MCF 10A (cell line): ENCODE results near the gene PTPN4. TPM values are rescaled to one million over a fixed set of nuclear protein-coding genes. Genes with fewer than 3 reads are reported as not detected.

ENCODE experiments used
- BruUV-seq: library from RNA; stranded (reverse); fragments of 400-500 nt; replicated peaks from 2 replicates; lab custom pipeline; 2021; lab: Mats Ljungman, UMichigan
- CTCF ChIA-PET: fragments of 300-600 bp; sonication (Branson Sonifier 250); formaldehyde crosslinking; extraction: SDS; loops from one replicate; lab custom pipeline; 2021; ENCODE audit warnings: antibody characterized with exemption, inconsistent platforms; lab: Yijun Ruan, JAX
- POLR2A ChIA-PET: fragments of 300-600, 350-650 bp; sonication (Branson Sonifier 250); formaldehyde crosslinking; extraction: SDS; loops from one replicate; lab custom pipeline; 2020; ENCODE audit warnings: antibody characterized with exemption, inconsistent platforms; lab: Yijun Ruan, JAX
- DNase-seq: peaks from one replicate; pipeline ENCODE4 v3.0.0-alpha.2; 2018; ENCODE audit not compliant: unreplicated experiment
- H3K27ac Mint-ChIP-seq: one replicate; pipeline ENCODE4 v1.8.0; 2022; ENCODE audit warnings: mild to moderate bottlenecking, low read depth, mixed read lengths; ENCODE audit not compliant: unreplicated experiment
- H3K27me3 Mint-ChIP-seq: one replicate; pipeline ENCODE4 v1.8.0; 2022; ENCODE audit warnings: mixed read lengths; ENCODE audit not compliant: insufficient read depth, unreplicated experiment
- H3K36me3 Mint-ChIP-seq: one replicate; pipeline ENCODE4 v1.8.0; 2022; ENCODE audit warnings: mild to moderate bottlenecking, moderate library complexity, mixed read lengths; ENCODE audit not compliant: insufficient read depth, unreplicated experiment
- H3K4me1 Mint-ChIP-seq: one replicate; pipeline ENCODE4 v1.8.0; 2022; ENCODE audit warnings: mixed read lengths; ENCODE audit not compliant: insufficient read depth, unreplicated experiment
- H3K4me3 Mint-ChIP-seq: one replicate; pipeline ENCODE4 v1.8.0; 2022; ENCODE audit warnings: mild to moderate bottlenecking, moderate library complexity, mixed read lengths; ENCODE audit not compliant: unreplicated experiment
- H3K9me3 Mint-ChIP-seq: one replicate; pipeline ENCODE4 v1.8.0; 2022; ENCODE audit warnings: mixed read lengths; ENCODE audit not compliant: unreplicated experiment
- intact Hi-C: fragments of 100-400 bp; cut with micrococcal nuclease; formaldehyde crosslinking; loops from 2 replicates; pipeline ENCODE4 v1.14.1; 2022
- total RNA-seq: library from RNA; stranded (reverse); gene quantifications from 2 replicates; pipeline ENCODE4 v1.2.3, GENCODE V29; 2022
- TF ChIP-seq, protein P1 (sequence below): fragments of 200-600 bp; IDR thresholded peaks from one replicate; pipeline ENCODE4 v1.8.0; 2022; ENCODE audit warnings: antibody characterized with exemption, mild to moderate bottlenecking; ENCODE audit not compliant: unreplicated experiment

PTPN4 gene
- total RNA-seq, 1 experiment from 2014 or later: 21.1 TPM

DNA sequence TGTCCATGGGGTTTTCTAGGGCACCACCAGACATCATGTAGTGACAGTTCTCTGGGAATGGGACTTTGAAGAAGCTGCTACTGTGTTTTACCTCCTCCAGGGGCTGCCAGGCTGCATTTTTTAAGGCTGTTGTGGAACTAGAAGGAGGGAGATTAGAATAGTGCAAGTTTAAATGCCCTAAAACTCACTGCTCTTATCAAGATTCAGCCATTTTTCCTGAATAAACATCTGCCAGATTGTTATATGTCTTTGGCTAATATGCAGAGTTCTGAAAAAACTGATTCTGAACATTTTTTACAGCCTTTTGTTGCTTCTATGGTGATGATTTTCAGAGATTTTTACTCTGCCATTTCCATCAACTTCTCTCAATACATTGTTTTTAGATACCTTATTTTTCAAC is 244.5 kb downstream of the PTPN4 start:
- no peaks in the 10 kb centered on the region for H3K27me3 Mint-ChIP-seq
- BruUV-seq: no TSS peak
- peaks cover 7% of the 10 kb centered on the region for H3K36me3 Mint-ChIP-seq
- H3K4me1 Mint-ChIP-seq: no peaks in the 10 kb centered on the region
- H3K4me3 Mint-ChIP-seq: no peak overlapping the region
- H3K27ac Mint-ChIP-seq: no peak overlapping the region
- TF ChIP-seq, protein P1, sequence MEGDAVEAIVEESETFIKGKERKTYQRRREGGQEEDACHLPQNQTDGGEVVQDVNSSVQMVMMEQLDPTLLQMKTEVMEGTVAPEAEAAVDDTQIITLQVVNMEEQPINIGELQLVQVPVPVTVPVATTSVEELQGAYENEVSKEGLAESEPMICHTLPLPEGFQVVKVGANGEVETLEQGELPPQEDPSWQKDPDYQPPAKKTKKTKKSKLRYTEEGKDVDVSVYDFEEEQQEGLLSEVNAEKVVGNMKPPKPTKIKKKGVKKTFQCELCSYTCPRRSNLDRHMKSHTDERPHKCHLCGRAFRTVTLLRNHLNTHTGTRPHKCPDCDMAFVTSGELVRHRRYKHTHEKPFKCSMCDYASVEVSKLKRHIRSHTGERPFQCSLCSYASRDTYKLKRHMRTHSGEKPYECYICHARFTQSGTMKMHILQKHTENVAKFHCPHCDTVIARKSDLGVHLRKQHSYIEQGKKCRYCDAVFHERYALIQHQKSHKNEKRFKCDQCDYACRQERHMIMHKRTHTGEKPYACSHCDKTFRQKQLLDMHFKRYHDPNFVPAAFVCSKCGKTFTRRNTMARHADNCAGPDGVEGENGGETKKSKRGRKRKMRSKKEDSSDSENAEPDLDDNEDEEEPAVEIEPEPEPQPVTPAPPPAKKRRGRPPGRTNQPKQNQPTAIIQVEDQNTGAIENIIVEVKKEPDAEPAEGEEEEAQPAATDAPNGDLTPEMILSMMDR: no peak
- CTCF ChIA-PET: interaction anchor here (0.6 to 1.0 kb wide), 2 partner anchors 13 to 171 kb away, joined by 3 to 5 read pairs; no protein-coding TSS in a partner anchor
- H3K9me3 Mint-ChIP-seq: no peaks in the 10 kb centered on the region
- DNase-seq: no peak
- intact Hi-C loops: no loop called here
- POLR2A ChIA-PET: no interaction called here

GRCh38 chr2:120005834-120006521 is 246.3 kb downstream of the PTPN4 start:
- TF ChIP-seq, protein P1: no peak
- ChIA-PET CTCF (interaction anchor here (1.2 kb wide), 1 partner anchor 104 kb away, joined by 7 read pairs; no protein-coding TSS in a partner anchor), POLR2A (interaction anchor here (0.6 kb wide), 1 partner anchor 31 kb away, joined by 3 read pairs; no protein-coding TSS in a partner anchor)
- Mint-ChIP-seq H3K4me1 (no peaks in the 10 kb centered on the region), H3K36me3 (peaks cover 7% of the 10 kb centered on the region), H3K27ac (no peak overlapping the region), H3K27me3 (no peaks in the 10 kb centered on the region), H3K9me3 (no peaks in the 10 kb centered on the region), H3K4me3 (no peak overlapping the region)
- no TSS peak for BruUV-seq
- DNase-seq: peak; percentile 8
- intact Hi-C loops: no loop called here

GRCh38 chr2:120007851-120008250 is 248.1 kb downstream of the PTPN4 start:
- TF ChIP-seq, protein P1: no peak
- ChIA-PET POLR2A (no interaction called here), CTCF (no interaction called here)
- H3K27me3 Mint-ChIP-seq: no peaks in the 10 kb centered on the region
- no TSS peak for BruUV-seq
- H3K9me3 Mint-ChIP-seq: no peaks in the 10 kb centered on the region
- no peak overlapping the region for H3K4me3 Mint-ChIP-seq
- peaks cover 7% of the 10 kb centered on the region for H3K36me3 Mint-ChIP-seq
- intact Hi-C loops: no loop called here
- no peak overlapping the region for H3K27ac Mint-ChIP-seq
- DNase-seq: no peak
- peaks cover 7% of the 10 kb centered on the region for H3K4me1 Mint-ChIP-seq

DNA sequence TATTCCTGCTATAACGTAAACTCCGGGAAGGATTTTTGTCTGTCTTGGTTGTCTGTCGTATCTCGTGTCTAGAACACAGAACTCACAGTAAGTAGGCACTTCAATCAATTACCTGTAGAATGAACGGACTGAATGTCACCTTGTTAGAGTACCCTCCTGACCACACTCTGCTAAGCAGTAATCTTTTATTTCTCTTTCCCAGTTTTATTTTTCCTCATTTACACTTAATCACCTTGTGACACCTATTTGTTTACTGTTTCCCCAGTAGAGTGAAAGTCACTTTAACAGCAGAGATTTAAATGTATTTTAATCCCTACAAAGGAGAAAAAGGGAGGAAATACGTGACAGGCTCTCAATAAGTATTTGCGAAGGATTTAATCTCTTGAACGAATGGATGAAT is 252.6 kb downstream of the PTPN4 start:
- Mint-ChIP-seq H3K36me3 (peaks cover 7% of the 10 kb centered on the region), H3K27ac (peak overlapping the region; percentile 54), H3K4me3 (peak overlapping the region; percentile 66), H3K9me3 (no peaks in the 10 kb centered on the region), H3K27me3 (no peaks in the 10 kb centered on the region), H3K4me1 (peaks cover 25% of the 10 kb centered on the region)
- no TSS peak for BruUV-seq
- intact Hi-C loops: loop anchor here (2.0 to 5.0 kb wide), 2 partner anchors 95 to 252 kb away; no protein-coding TSS in a partner anchor
- TF ChIP-seq, protein P1: no peak
- ChIA-PET POLR2A (interaction anchor here (0.5 to 2.4 kb wide), 18 partner anchors 9 to 528 kb away, joined by 3 to 14 read pairs (median 4); no protein-coding TSS in a partner anchor), CTCF (interaction anchor here (1.1 kb wide), 1 partner anchor 17 kb away, joined by 4 read pairs; no protein-coding TSS in a partner anchor)
- no peak for DNase-seq
